B cell (primary cell): ENCODE measurements around the gene DOCK3. TPM values are rescaled to one million over a fixed set of nuclear protein-coding genes. Genes with fewer than 3 reads are reported as not detected.

Source experiments
- ATAC-seq: fragments of 200-7000 bp; cut with Tn5 transposase; one replicate; pipeline ENCODE4 v1.10.0; 2021; ENCODE audit warnings: low read depth, mild to moderate bottlenecking, moderate number of reproducible peaks, moderate library complexity
- CTCF ChIA-PET: fragments of 350-600 bp; sonication (Branson Sonifier 250); formaldehyde crosslinking; loops from one replicate; lab custom pipeline; 2021; ENCODE audit warnings: antibody characterized with exemption, inconsistent platforms; lab: Charles Lee
- POLR2A ChIA-PET: fragments of 350-600 bp; sonication (Branson Sonifier 250); formaldehyde crosslinking; loops from one replicate; lab custom pipeline; 2021; ENCODE audit warnings: antibody characterized with exemption; lab: Charles Lee
- DNase-seq: peaks from one replicate; pipeline ENCODE4 v3.0.0; 2013
- H2AFZ ChIP-seq: 2 replicates; pipeline ENCODE4 v1.6.1; 2012; ENCODE audit warnings: mild to moderate bottlenecking, low read depth, low read length; ENCODE audit not compliant: insufficient read depth, poor library complexity, severe bottlenecking
- H3K27ac ChIP-seq, 2 donors: 1 replicate in 1 of 2; 2 replicates in 1 of 2; pipeline ENCODE4 v1.5.1; 2012 to 2013; ENCODE audit warnings: low read length in 2 of 2, mild to moderate bottlenecking in 2 of 2, moderate library complexity in 1 of 2
- H3K27me3 ChIP-seq, 4 experiments: fragments of 200-600 bp in 1 of 4; sonication (generic) in 1 of 4; replicated peaks in 1 of 4; 1 replicate in 2 of 4; 2 replicates in 2 of 4; pipeline versions ENCODE4 v1.6.1 to v1.7.0; 2013 to 2016; ENCODE audit warnings: low read length in 3 of 4, mild to moderate bottlenecking in 2 of 4, mixed read lengths in 1 of 4, moderate library complexity in 1 of 4; ENCODE audit not compliant: insufficient read depth in 4 of 4, control insufficient read depth in 3 of 4; ENCODE audit errors: control extremely low read depth in 1 of 4
- H3K36me3 ChIP-seq, 2 experiments: replicated peaks in 1 of 2; 1 replicate in 1 of 2; 2 replicates in 1 of 2; pipeline versions ENCODE4 v1.6.1 to v1.7.1; 2013; ENCODE audit warnings: low read length in 1 of 2; ENCODE audit not compliant: insufficient read depth in 2 of 2, control insufficient read depth in 1 of 2; ENCODE audit errors: control extremely low read depth in 1 of 2, extremely low read depth in 1 of 2
- H3K4me1 ChIP-seq, 2 donors: fragments of 200-600 bp in 1 of 2; sonication (generic) in 1 of 2; 1 replicate in 1 of 2; 2 replicates in 1 of 2; pipeline versions ENCODE4 v1.5.1 to v1.6.1; 2013 to 2017; ENCODE audit warnings: low read length in 2 of 2; ENCODE audit not compliant: control insufficient read depth in 2 of 2, insufficient read depth in 2 of 2
- H3K4me2 ChIP-seq: replicated peaks from 2 replicates; pipeline ENCODE3; 2012; ENCODE audit warnings: mild to moderate bottlenecking, low read depth, low read length; ENCODE audit not compliant: poor library complexity, severe bottlenecking
- H3K4me3 ChIP-seq, 5 experiments: fragments of 200-600 bp in 1 of 5; sonication (generic) in 1 of 5; 1 replicate in 3 of 5; 2 replicates in 2 of 5; pipeline versions ENCODE4 v1.5.1 to v1.7.0; 2011 to 2016; ENCODE audit warnings: low read length in 4 of 5, mild to moderate bottlenecking in 4 of 5, low read depth in 2 of 5, control low read depth in 1 of 5, moderate library complexity in 1 of 5; ENCODE audit not compliant: insufficient read depth in 1 of 5; ENCODE audit errors: control extremely low read depth in 1 of 5, extremely low read depth in 1 of 5
- H3K79me2 ChIP-seq: fragments of 200-600 bp; sonication (generic); one replicate; pipeline ENCODE4 v1.6.0; 2016; ENCODE audit warnings: low read length; ENCODE audit not compliant: control insufficient read depth, insufficient read depth
- H3K9ac ChIP-seq: fragments of 200-600 bp; sonication (generic); 2 replicates; pipeline ENCODE4 v1.6.1; 2017; ENCODE audit warnings: mild to moderate bottlenecking, low read length, moderate library complexity
- H3K9me3 ChIP-seq, 3 donors: one replicate each; pipeline versions ENCODE4 v1.6.1 to v1.7.1; 2013; ENCODE audit warnings: low read length in 2 of 3; ENCODE audit not compliant: control insufficient read depth in 2 of 3, insufficient read depth in 1 of 3; ENCODE audit errors: control extremely low read depth in 1 of 3
- H4K20me1 ChIP-seq: 2 replicates; pipeline ENCODE4 v1.6.0; 2012; ENCODE audit warnings: mild to moderate bottlenecking, low read length; ENCODE audit not compliant: insufficient read depth, control insufficient read depth, poor library complexity, severe bottlenecking
- H3K27ac Mint-ChIP-seq: one replicate; pipeline ENCODE4 v1.8.0; 2021; ENCODE audit warnings: mixed read lengths
- H3K27me3 Mint-ChIP-seq: one replicate; pipeline ENCODE4 v1.8.0; 2021; ENCODE audit warnings: mixed read lengths
- H3K4me1 Mint-ChIP-seq: one replicate; pipeline ENCODE4 v1.8.0; 2021; ENCODE audit warnings: mixed read lengths
- H3K4me3 Mint-ChIP-seq: one replicate; pipeline ENCODE4 v1.8.0; 2021; ENCODE audit warnings: mixed read lengths
- H3K9me3 Mint-ChIP-seq: one replicate; pipeline ENCODE4 v1.8.0; 2022; ENCODE audit warnings: mixed read lengths; ENCODE audit not compliant: insufficient read depth
- CTCF ChIP-seq: fragments of 200-600 bp; IDR thresholded peaks from one replicate; pipeline ENCODE4 v1.8.0; 2022; ENCODE audit warnings: antibody characterized with exemption, mild to moderate bottlenecking
- EZH2 ChIP-seq: IDR thresholded peaks from 2 replicates; pipeline ENCODE4 v1.6.1; 2012; ENCODE audit warnings: borderline replicate concordance, low read depth, mild to moderate bottlenecking, moderate library complexity, low read length; ENCODE audit not compliant: insufficient read depth, poor library complexity, severe bottlenecking
- WGBS: methylation state at CpG from one replicate; pipeline ENCODE4 v1.1.5; 2013; ENCODE audit warnings: missing lambda C conversion rate; ENCODE audit not compliant: insufficient coverage; 5-methylcytosine and 5-hydroxymethylcytosine counted together
- intact Hi-C: fragments of 100-400 bp; cut with micrococcal nuclease; formaldehyde crosslinking; loops from one replicate; pipeline ENCODE4 v1.10.0; 2022
- polyA plus RNA-seq: library from polyadenylated mRNA; depleted of rRNA; stranded (reverse); fragments of >200 nt; gene quantifications from 2 replicates; pipeline ENCODE4 v1.2.3, GENCODE V29; 2012
- total RNA-seq, 2 donors: library from RNA; stranded (reverse); fragments of 120-200 nt in 1 of 2; gene quantifications; 1 replicate in 1 of 2; 2 replicates in 1 of 2; pipeline versions ENCODE4 v1.2.3 to v1.2.4, GENCODE V29; 2013 to 2022

DOCK3 gene
- total and polyA plus RNA-seq, 2 donors (not counting 1 experiment from before 2014, with no cell fraction given) = 0.06 to 0.30 TPM

- intact Hi-C loops = no loop called here
- no peak overlapping the region for H3K27ac ChIP-seq
- ATAC-seq (no peak), DNase-seq (no peak)
- peaks cover 0 to 9% (median 0%) of the 10 kb centered on the region in 3 donors for H3K9me3 ChIP-seq
- no peaks in the 10 kb centered on the region for H3K27me3 ChIP-seq
- TF ChIP-seq EZH2 (no peak), CTCF (no peak)
- Mint-ChIP-seq H3K27ac (no peak overlapping the region), H3K4me1 (no peaks in the 10 kb centered on the region), H3K4me3 (no peak overlapping the region), H3K9me3 (peaks cover 7% of the 10 kb centered on the region), H3K27me3 (peaks cover 8% of the 10 kb centered on the region)
- no peaks in the 10 kb centered on the region for H3K79me2 ChIP-seq
- H3K4me1 ChIP-seq = no peaks in the 10 kb centered on the region
- H3K4me3 ChIP-seq = no peak overlapping the region
- POLR2A ChIA-PET = no interaction called here
- no peak overlapping the region for H2AFZ ChIP-seq
- H3K36me3 ChIP-seq = no peaks in the 10 kb centered on the region
- H3K9ac ChIP-seq = no peak overlapping the region
- no peaks in the 10 kb centered on the region for H4K20me1 ChIP-seq
- WGBS = 96% methylated on average over 9 of the region's 9 CpGs
- CTCF ChIA-PET = no interaction called here
- no peak overlapping the region for H3K4me2 ChIP-seq
These were observed 431.6 kb downstream of the DOCK3 start for GRCh38 chr3:51106242-51106876.

GRCh38 chr3:51110586-51110985 lies 435.9 kb downstream of the DOCK3 start:
- Mint-ChIP-seq H3K4me1 (no peaks in the 10 kb centered on the region), H3K9me3 (peaks cover 7% of the 10 kb centered on the region), H3K4me3 (no peak overlapping the region), H3K27ac (no peak overlapping the region), H3K27me3 (no peaks in the 10 kb centered on the region)
- ChIA-PET CTCF (no interaction called here), POLR2A (no interaction called here)
- H3K4me1 ChIP-seq = no peaks in the 10 kb centered on the region
- ATAC-seq (no peak), DNase-seq (no peak)
- H3K4me3 ChIP-seq = no peak overlapping the region
- intact Hi-C loops = no loop called here
- no peaks in the 10 kb centered on the region for H3K27me3 ChIP-seq
- no peak overlapping the region for H3K4me2 ChIP-seq
- WGBS = no CpG with 5 or more reads among the region's 3 CpGs
- H3K27ac ChIP-seq = no peak overlapping the region
- peaks cover 0 to 9% (median 0%) of the 10 kb centered on the region in 3 donors for H3K9me3 ChIP-seq
- H3K9ac ChIP-seq = no peak overlapping the region
- no peaks in the 10 kb centered on the region for H3K79me2 ChIP-seq
- no peak for TF ChIP-seq CTCF
- no peak for TF ChIP-seq EZH2
- H4K20me1 ChIP-seq = no peaks in the 10 kb centered on the region
- H2AFZ ChIP-seq = no peak overlapping the region
- no peaks in the 10 kb centered on the region for H3K36me3 ChIP-seq
